Kidney capillary endothelial cell (primary cell): Measurements from ENCODE around the gene PNPO.
"Not testable (repeated sequence)": the region's sequence is repeated elsewhere in the genome, so short reads cannot be mapped to it uniquely, and the experiment has no call there.

Experiments
- DNase-seq: peaks from one replicate; pipeline ENCODE4 v3.0.0-alpha.2; 2018; ENCODE audit warnings: low spot score

The PNPO gene

DNA sequence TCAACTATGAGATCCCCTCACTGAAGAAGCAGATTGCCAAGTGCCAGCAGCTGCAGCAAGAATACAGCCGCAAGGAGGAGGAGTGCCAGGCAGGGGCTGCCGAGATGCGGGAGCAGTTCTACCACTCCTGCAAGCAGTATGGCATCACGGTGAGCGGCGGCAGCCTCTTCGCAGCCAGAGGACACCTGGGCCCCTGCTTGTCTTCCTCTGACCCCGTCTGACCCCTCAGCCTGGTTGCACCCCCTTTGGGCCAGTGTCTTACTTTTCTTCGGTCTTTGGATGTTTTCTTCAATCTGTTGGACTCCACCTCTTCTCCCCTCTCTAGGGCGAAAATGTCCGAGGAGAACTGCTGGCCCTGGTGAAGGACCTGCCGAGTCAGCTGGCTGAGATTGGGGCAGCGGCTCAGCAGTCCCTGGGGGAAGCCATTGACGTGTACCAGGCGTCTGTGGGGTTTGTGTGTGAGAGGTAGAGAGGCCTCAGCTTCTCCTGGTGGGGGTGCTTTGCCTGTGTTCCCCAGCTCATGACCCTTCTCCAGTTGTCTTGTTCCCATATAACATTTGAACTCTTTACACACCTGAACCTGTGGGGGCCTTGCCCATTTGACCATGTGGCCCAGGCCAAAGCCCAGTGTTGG, 33.9 kb downstream of the PNPO start:
- DNase-seq, result no peak

DNA sequence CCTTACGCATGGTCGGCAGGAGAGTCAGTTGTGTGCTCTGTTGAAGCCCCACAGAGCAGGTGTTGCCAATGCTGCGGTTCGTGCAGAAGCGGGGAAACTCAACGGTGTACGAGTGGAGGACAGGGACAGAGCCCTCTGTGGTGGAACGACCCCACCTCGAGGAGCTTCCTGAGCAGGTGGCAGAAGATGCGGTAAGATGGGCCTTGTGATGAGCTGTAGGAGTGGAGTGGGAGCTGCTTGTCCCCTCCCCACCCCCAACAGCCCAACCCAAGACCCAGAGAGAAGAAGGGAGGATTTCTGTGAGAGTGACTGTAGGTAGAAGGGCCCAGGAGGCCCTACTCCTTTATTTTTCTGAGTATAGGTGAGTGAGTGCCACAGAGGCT, 34.4 kb downstream of the PNPO start:
- DNase-seq, result no peak

DNA sequence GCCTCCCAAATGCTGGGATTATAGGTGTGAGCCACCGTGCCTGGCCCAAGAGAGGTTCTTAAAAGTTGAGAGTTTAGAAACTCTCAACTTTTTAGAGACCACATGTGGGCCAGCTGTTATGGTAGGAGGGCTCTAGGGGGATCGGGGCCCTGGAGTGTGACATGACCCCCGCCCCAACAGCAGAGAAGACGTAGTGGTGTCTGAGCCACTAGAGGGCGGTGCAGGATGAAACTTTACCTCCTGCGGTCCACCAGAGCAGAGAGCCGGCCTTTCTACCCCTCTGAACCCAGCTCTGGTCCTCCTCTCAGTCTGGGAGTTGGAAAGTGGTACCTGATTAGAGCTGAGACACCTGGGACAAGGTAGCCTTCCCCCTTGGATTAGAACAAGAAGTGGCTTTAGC, 37.0 kb downstream of the PNPO start:
- peak; percentile 56 for DNase-seq

DNA sequence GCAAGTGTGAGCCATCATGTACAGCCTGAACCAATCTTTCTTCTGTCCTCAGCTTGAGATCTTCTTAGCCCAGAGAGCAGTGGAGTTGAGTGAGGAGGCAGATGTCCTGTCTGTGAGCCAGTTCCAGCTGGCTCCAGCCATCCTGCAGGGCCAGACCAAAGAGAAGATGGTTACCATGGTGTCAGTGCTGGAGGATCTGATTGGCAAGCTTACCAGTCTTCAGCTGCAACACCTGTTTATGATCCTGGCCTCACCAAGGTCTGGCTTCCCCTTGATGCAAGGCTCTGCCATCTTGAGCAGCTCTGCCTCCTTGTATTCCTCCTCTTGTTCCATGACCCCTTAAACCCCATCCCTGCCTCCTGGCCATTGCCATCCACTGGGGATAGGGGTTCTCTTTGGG, 39.2 kb downstream of the PNPO start:
- no peak for DNase-seq

DNA sequence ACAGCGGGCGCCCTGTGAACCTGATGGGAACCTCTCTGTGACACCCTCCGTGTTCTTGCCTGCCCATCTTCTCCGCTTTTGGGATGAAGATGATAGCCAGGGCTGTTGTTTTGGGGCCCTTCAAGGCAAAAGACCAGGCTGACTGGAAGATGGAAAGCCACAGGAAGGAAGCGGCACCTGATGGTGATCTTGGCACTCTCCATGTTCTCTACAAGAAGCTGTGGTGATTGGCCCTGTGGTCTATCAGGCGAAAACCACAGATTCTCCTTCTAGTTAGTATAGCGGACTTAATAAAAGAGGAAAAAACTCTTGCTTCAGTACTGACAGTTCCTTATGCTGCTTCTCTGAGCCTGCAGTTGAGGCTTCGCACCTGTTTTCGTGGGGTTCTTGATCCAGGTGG, 40.1 kb downstream of the PNPO start:
- no peak for DNase-seq

DNA sequence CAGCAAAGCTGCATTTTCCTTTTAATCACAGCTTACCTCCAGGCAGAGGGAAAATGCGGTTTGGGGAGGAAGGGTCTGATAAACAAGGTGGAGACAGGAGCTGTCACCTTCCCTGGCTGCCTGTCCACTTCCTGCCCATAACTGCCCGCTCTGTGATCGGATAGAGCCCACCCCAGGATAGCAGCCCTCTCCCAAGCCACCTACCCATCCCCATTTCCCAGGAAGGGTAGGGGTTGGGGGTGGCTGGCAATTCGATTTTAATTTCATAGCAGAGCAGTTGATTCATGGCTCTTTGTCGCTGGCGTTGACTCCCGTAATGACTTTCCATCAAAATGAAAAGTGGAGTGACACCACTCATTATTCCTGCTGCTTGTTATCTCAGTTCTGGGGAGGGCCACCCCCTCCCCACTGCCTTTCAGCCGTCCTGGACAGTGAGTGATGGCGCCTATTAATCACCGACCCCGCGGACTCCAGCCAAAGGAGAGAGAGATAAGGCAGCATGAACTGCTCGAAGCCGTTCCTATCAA, 40.8 kb downstream of the PNPO start:
- DNase-seq, result no peak

DNA sequence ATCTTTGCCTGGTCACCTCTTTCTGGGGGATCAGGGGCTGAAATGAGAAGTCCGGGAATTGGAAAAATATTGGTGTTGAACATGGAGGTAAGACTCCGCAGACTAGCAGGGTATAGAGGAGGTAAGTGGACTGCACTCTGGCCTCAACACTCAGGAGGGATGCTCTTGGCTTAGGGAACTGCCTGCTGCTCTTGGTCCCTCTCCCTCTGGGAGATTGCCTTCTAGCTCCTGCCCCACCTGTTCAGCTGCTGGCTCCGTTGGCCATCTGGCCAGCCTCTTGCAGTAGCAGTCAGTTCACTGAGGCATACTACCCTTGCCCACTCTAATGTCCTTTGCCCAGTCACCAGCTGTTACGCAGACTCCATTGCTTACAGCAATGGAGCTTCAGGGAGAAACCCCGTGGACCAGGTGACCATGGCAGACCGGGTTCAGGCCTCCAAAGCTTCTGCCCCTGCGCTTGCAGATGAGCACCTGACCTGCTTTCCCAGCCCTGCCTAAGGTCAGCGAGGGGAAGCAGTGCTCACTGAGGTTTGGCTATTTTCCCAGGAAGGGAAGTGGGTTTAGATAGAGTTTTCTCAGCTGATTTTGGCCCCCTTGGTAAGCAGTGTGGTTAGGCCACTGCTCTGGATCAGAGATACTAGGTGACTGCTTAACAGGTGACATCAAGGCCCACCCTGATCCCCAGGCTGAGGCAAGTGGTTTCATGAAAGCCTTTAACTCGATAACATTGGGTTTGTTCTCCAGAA, 41.4 kb downstream of the PNPO start:
- no peak for DNase-seq

DNA sequence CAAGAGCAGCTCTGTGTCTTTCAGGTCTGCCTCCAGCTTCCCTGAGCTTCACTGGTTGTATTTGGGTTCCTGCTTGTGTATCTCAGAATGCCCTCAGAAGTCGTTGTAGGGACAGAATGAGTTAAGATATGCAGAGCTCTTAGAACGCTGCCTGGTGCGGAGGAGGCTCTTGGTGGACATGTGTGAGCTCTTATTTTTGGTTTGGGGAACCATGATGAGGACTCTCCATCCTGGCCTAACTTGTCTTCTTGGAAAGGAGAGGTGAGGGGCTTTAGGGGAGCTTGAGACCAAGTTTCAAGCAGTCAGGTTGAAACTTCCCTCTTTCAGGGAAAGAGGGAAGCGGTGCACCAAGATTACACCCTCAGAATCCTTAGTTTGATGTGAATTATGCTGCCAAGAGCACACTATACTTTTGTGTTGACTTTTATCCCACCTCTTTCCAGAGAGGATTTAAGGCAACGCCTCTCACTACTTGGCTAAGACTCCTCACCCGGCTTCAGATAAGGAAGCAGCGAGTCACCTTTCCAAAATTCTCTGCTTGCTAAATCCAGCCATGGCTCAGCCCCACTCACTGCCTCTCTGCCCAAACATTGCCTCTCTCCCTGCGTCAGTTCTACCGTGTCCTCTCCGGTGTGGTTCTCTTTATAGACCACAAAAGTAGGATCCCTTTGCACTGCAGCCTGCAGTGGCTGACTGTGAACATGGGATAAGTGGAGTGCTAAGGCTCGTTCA, 42.3 kb downstream of the PNPO start:
- DNase-seq, result no peak

DNA sequence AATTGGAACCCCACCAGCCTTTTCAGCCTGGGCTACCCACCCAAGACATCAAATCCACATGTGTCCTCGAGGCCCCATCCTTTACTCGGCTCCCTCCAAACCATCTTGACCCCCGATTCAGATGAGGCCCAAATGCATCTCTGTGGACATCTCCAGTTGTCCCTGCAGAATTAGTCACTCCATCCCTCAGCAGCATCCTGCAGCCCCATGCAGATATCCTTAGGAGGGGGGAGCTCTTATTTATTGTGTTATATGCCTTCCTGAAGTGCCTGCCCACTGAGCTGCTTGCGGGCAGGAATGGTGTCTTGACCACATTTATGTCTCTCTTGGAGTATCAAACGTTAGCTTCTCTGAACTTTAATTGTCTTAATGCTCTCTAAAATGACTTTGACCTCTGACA, 45.1 kb downstream of the PNPO start:
- DNase-seq, result no peak

DNA sequence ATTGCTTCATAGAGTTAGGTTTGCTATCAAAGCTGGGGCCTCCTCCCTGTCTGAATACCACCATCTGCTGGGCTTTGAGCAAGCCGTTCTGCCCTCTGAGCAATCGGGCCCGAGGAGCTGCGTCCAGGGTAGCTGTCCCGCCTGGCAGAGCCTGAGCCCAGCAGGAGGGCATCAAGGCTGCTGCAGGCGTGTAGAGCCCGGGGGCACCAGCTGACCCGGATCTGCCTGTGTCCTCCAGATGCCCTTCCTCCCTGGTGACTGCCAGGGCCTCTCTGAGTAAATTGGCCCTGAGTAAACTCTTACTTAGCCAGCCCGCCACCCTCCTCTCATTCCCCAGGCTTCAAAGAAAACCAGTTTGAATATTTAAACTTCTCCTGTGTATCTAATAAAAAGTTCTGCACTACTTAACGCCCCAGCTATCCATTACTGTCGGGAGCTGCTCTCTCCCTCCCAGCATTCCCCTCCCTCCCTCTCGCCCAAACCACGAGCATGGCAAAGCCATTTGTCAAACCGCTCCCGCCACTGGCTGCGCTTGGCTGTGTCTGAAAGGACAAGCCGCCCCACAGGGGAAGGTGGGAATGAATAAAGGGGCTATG, 46.0 kb downstream of the PNPO start:
- no peak for DNase-seq

DNA sequence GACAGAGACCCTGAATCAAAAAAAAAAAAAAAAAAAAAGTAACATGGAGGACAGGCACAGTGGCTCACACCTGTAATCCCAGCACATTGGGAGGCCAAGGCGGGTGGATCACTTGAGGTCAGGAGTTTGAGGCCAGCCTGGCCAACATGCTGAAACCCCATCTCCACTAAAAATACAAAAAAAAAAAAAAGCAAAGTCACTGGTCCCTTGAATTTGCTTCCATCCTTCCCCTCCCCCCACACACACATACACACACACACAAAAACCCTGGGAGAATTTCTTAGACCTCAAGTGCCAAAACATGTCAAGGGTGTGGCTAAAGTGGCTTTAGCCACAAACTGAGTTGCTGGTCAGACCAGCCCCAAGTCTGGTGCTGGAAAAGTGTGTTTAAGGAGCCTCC, 47.1 kb downstream of the PNPO start:
- DNase-seq, result not testable (repeated sequence)

DNA sequence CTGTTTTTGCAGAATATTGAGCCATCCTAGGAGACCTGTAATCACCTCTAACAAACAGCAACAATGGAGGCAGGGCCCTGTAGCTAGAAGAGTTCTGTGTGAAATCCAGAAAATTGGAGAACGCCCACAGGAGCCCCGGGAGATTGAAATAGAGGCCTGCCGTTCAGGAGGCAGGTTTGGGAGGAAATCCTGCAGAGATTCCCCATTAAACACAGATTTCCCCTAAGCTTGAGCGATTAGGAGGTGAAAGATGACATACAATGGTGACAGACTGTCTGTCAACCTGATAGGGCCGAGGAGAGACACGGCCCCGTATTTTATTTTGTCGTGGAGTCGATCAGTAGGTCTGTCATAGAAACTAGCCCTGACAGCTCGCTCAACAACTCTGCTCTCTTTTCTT, 47.8 kb downstream of the PNPO start:
- no peak for DNase-seq

DNA sequence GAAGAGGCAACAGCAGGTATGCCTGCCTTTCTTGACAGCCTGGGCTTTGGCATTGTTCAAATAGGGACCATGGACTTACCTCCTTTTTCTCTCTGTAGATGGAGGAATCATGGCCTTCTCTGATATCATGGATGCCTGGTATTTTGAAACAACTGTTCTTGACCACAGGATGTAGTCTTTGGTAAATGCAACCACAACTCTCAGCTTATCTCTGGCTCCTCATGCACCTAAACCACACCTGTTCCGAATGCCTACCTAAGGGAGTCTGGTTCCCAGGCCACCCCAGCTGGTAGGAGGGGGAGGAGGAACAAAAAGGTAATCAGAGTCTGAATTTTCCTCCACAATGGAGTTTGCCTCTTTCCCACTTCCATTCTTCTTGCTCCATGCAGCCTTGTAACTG, 48.3 kb downstream of the PNPO start:
- no peak for DNase-seq

DNA sequence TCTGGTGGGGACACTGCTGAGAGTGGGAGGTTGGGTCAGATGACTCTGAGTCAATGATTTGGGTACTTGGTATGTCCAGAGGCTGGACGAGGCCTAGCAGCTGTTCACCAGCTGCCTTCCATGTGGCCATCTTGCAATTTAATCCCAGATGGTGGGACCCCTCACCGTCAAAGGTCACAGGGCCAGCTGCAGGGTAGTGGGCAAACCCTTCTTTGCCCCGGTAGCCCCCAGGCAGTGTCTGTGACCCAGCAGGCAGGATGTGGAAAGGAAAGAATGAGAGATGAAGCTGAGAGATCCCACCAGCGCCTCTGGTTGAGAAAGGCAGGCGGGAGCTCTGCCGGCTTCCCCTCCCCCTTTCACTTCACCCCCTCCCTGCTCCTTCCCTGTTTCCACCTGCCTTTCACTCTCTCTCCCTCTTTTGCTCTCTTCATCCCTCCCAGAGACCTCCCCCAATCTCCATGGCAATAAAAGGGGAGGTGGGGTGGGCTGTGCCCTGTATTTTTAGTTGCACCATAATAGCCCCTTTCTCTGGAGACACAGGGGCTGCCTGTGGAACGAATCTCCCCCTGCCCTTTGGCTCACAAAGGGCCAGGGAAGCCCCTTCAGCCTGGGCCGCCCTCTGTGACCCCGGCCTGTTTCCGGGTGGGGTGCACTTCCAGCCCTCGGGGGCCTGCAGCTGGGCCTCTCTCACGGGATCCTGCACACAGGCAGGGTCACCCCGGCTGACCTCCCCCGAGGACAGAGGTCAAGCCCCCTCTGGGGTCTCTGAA, 49.8 kb downstream of the PNPO start:
- DNase-seq, result no peak

DNA sequence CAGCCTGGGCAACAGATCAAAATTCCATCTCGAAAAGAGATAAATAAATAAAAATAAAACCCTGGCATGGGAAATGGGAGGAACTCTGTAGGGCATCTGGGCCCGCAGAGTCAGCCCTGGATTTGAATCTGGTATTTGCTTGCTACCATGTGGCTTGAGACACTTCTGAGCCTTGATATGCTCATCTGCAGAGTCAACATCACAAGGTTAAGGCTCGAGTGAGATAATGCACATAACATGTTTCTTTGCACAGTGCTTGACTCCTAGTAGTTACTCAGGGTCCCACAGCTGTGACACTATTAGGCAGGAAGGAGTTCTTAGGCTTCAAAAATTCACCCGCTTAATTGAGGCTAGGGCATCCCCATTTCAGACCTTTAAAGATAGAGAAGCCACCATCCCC, 50.8 kb downstream of the PNPO start:
- no peak for DNase-seq

DNA sequence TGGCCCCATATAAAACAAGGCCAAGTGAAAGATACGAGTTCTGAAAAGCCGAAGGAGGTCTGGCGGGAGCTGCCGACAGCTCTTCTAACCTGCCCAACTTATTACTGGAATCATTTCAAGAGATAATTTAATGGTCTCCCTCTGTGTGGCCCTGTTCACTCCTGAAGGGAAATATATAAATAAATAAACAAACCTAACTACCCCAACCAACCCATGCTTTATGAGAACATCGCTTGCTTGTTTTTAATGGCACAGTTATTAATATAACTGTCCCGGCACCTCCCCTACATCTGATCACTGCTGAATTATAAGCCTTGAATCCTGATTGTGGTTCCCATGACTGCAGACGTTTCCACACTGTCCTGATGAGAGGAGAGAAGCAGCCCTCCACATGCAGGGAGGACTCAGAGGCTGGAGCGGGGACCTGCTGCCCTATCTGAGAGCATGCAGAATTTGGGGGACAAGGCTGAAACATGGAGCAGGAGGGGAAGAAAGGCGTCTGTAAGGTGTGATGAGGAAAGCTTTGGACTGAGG, 51.7 kb downstream of the PNPO start:
- DNase-seq, result no peak

DNA sequence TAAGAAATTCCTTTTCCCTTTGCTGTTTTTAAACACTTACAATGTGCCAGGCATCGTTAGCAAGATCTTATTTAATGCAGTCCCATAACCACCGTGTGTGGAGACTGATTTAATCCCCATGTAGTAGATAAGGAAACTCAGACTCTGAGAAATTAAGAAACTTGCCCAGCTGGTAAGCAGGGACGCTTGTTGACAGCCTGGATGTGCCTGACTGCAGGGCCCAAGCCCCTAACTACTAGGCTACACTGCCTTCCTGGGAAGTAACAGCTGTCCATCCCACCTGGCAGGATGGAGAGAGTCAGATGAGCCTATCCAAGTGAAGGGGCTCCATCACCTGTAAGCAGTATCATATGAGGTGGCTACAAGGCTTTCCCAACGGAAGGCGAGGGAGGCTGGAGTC, 52.6 kb downstream of the PNPO start:
- no peak for DNase-seq

DNA sequence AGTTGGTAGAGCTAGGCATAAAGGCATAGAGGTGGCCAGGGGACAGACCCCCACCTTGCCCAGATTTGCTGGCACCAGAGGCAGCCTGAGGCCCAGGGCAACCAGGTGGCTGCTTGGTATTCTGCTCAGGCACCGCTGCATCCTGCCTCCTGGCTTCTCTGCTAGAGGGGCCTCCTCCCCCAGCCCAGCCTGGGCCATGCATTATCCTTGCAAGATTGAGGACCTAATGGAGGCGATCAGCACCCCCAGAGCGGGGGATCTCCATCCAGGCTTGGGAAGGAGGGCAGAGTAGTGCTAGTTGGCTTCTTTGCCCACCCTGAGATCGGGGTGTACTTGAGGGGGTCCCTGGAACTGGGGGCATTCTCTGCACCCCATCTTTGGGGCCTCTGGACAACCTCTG, 53.4 kb downstream of the PNPO start:
- no peak for DNase-seq

DNA sequence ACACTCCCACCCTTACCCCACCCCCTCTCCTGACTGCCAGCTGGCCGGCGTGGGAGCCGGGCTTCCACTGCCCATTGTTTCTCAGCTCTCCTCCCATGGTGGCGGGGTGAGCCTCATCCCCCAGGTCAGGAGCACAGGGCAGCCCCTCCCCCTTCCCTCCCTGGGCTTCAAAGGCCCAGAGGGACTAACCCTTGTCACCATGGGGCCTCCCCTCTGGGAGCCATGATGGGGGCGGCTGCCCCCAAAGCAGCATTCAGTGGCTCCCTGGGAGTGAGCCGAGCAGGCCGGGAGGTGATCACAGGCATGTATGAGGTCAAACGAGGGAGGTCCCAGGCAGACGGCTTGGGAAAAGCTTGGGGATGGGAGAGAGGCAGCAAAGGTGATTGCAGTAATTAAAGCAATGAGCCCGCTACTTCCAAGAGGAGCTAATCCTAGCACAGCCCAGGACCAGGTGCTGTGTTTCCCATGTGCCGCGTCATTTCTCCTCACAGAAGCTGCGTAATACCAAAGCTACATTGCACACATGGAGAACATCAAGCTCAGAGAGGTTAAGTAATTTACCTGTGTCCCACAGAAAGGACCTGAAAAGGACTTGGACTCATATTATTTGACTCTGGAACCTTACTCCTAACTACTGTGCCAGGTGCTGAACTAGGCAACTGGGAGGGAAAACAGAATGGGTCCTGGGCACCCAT, 54.0 kb downstream of the PNPO start:
- DNase-seq, result no peak

DNA sequence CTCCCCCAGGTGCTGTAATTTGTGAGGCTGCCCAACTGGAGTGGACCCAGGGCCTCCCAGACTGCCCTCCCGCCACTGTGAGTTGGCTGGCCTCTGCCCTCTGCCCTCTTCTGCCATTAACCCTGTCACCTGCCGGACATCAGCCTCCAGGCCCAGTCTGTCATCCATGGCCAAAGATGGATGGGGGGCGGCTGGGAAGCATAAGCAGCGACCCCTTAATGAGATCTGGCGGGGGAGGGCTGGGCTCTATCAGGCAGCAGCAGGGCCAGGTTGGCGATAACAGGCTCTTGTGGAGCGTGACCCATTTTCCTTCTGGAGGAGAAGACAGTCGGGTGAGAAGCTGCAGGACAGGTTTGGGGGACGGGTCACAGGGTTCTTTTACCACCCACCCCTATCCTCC, 54.8 kb downstream of the PNPO start:
- no peak for DNase-seq

DNA sequence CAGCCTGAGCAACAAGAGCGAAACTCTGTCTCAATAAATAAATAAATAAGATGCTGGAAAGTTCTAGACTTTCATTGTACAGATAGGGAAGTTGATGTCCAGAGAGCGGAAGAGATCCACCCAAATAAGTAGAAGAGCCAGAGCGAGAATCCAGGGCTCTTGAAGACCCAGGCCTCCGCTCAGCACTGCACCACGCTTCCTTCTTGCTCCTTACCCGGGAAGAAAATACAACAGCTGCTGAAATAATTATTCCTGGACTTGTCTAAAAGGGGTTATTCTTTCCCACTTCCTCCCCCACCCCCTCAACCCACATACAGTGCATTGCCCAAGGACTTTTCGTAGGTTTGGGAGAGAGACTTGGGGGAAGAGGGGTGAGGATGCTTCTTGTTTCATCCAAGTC, 56.2 kb downstream of the PNPO start:
- DNase-seq, result no peak
